Astrocyte (in vitro differentiated cells and primary cell): Measurements from ENCODE around the gene EFCAB6.

Experiments
- CTCF ChIP-seq: IDR thresholded peaks from 2 replicates; pipeline ENCODE4 v1.5.1; 2011; ENCODE audit warnings: low read depth, mild to moderate bottlenecking, inconsistent platforms, low read length, moderate library complexity; ENCODE audit not compliant: insufficient read depth
- EZH2 ChIP-seq: IDR thresholded peaks from 2 replicates; pipeline ENCODE4 v1.6.1; 2012; ENCODE audit warnings: mild to moderate bottlenecking, low read length, inconsistent platforms; ENCODE audit not compliant: insufficient read depth

DNA sequence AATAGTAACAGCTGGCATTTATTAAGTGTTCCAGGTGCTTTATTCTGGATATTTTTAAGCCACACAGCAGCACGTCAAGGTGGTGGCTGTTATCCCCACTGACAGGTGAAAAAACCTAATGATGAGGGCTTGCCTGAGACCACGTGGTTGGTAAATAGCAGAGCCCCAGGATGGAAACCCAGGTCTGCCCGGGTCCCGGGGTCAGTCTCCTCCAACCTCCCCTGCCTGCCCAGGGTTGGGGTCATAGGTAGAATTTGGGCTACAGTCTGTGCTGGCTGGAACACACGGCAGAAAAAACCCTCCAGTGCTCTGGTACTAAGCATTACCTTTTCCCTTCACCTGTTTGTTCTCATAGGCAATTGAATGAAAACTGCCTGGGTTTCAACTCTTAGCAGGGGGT is 57.9 kb downstream of the EFCAB6 start:
- no peak for TF ChIP-seq CTCF
- TF ChIP-seq EZH2: no peak
